BLaER1 treated with 17β-estradiol and CSF1 and Interleukin-3, amounts not matched to agents 10 nM and 100 nM (cell line): ENCODE measurements around the gene SOSTDC1.
"Not testable (repeated sequence)": the region's sequence is repeated elsewhere in the genome, so short reads cannot be mapped to it uniquely, and the experiment has no call there.

Experiments
- H3K27ac ChIP-seq, 11 experiments: shearing (Covaris generic); formaldehyde crosslinking; 2 replicates each; pipeline ENCODE4 v1.8.1; 2022
- H3K27me3 ChIP-seq, 11 experiments: shearing (Covaris generic); formaldehyde crosslinking; 2 replicates each; pipeline ENCODE4 v1.8.1; 2022
- H3K36me3 ChIP-seq, 11 experiments: shearing (Covaris generic); formaldehyde crosslinking; 2 replicates each; pipeline ENCODE4 v1.8.1; 2022
- H3K4me1 ChIP-seq, 10 experiments: shearing (Covaris generic); formaldehyde crosslinking; 2 replicates each; pipeline ENCODE4 v1.8.1; 2022
- H3K4me2 ChIP-seq, 11 experiments: shearing (Covaris generic); formaldehyde crosslinking; 2 replicates each; pipeline ENCODE4 v1.8.1; 2022
- H3K4me3 ChIP-seq, 10 experiments: shearing (Covaris generic); formaldehyde crosslinking; 2 replicates each; pipeline ENCODE4 v1.8.1; 2022
- H3K9ac ChIP-seq, 11 experiments: shearing (Covaris generic); formaldehyde crosslinking; 2 replicates each; pipeline ENCODE4 v1.8.1; 2022
- H3K9me3 ChIP-seq, 11 experiments: shearing (Covaris generic); formaldehyde crosslinking; replicated peaks in 1 of 11; 2 replicates each; pipeline ENCODE4 v1.8.1; 2022
- H4K20me1 ChIP-seq, 11 experiments: shearing (Covaris generic); formaldehyde crosslinking; 2 replicates each; pipeline ENCODE4 v1.8.1; 2022
- Cebpa-rat ChIP-seq, 11 experiments: shearing (Covaris generic); IDR thresholded peaks; 2 replicates each; pipeline ENCODE4 v1.8.1; 2022

SOSTDC1 gene, protein sequence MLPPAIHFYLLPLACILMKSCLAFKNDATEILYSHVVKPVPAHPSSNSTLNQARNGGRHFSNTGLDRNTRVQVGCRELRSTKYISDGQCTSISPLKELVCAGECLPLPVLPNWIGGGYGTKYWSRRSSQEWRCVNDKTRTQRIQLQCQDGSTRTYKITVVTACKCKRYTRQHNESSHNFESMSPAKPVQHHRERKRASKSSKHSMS

DNA sequence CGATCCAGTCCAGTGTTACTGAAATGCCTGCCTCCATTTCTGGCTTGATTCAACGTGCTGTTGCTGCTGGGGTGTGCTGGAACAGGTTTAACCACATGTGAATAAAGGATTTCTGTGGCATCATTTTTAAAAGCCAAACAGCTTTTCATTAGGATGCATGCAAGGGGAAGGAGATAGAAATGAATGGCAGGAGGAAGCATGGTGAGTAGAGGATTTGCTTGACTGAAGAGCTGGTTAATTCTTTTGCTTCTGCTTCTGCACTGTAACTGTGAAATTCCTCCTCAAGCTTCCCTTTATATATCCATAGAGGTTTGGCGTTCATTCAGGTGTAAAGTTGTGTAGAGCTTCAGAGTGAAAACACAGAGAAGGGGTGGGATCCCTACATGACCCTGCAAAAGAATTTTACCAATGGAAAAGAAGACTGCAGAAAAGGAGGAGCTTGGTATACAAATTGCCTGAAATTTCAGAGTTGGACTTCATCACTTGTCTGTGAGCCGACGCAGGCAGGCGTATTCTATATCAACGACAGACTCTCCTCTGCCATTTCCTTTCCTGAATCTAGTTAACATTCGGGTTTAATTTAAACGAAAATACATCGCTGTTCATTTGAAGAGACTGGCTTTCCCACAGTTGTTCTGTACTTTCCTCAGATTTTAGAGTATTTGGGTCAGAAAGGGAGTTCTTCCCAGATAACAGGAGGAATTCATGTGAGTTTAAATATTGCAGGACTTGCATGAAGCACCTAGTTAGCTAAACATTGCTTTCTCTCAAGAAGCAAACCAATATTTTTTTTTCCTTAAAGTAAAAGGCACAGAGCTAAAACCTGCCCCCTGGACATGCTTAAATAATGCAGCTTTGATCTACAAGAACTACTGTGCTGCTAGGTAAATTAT is at the start of gene SOSTDC1:
TSS of gene SOSTDC1 (minus strand) at position 270 of the 893 bp plus-strand sequence. CDS start at position 200, 70 bp downstream.
- no peak within 1 kb of the TSS for H3K27ac ChIP-seq
- H3K9ac ChIP-seq = no peak within 1 kb of the TSS
- no peak within 1 kb of the TSS for H3K4me2 ChIP-seq

DNA sequence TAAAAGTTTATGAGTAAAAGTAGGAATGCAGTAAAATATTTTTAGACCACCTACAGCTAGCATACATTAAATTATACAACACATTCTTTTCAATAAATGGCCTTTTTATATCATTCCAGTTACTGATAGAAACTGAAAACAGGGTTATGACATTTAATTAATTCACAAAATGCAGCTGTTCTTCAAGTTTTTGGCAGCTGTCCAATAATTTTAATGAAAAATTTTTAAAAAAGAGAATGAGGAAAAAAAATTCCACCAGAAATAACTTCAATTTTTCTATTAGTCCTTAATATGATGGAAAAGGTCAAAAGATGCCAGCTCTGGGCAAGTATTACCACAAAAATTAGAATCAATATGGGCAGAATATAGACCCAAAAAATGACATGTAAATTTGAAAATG is 49.2 kb upstream of the SOSTDC1 start:
- TF ChIP-seq Cebpa-rat (IDR thresholded peaks at IDR 0.05) = no peak
- H3K4me1 ChIP-seq = no peaks in the 10 kb centered on the region
- H3K27me3 ChIP-seq = no peaks in the 10 kb centered on the region
- no peak overlapping the region for H3K9ac ChIP-seq
- no peaks in the 10 kb centered on the region for H3K36me3 ChIP-seq
- H3K4me3 ChIP-seq = no peak overlapping the region
- H4K20me1 ChIP-seq = no peaks in the 10 kb centered on the region
- H3K9me3 ChIP-seq = no peaks in the 10 kb centered on the region
- no peak overlapping the region for H3K4me2 ChIP-seq
- H3K27ac ChIP-seq = no peak overlapping the region

More for the DNA sequence above, at the start of gene SOSTDC1:
- H3K9me3 ChIP-seq = no peaks in the 10 kb centered on the region
- H3K36me3 ChIP-seq = no peaks in the 10 kb centered on the region
- TF ChIP-seq Cebpa-rat (IDR thresholded peaks at IDR 0.05) = no peak
- H3K4me3 ChIP-seq = no peak within 1 kb of the TSS
- no peaks in the 10 kb centered on the region for H3K27me3 ChIP-seq
- peaks cover 0 to 5% (median 0%) of the 10 kb centered on the region in 10 experiments; a peak in 1 of 20 replicates for H3K4me1 ChIP-seq
- no peaks in the 10 kb centered on the region for H4K20me1 ChIP-seq

DNA sequence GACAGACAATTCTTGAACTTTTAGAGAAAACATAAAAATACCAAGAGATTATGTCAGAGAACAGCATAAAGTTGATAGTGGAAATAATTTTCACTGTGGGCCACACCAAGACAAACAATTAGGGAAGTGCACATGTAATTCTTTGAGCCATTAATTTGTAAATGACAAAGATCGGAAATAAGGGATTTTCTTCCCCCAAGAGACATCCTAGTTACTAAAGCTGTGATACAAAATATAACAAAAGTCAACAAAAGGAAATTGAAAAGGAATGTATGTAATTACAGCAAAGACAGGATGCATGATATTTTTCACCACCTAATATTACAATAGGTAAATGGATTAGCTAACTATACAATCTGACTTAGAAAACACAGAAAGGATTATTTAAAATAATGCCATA is 48.7 kb upstream of the SOSTDC1 start:
- no peaks in the 10 kb centered on the region for H4K20me1 ChIP-seq
- H3K9me3 ChIP-seq = no peaks in the 10 kb centered on the region
- no peak overlapping the region for H3K4me2 ChIP-seq
- H3K4me1 ChIP-seq = no peaks in the 10 kb centered on the region
- TF ChIP-seq Cebpa-rat (IDR thresholded peaks at IDR 0.05) = no peak
- no peaks in the 10 kb centered on the region for H3K36me3 ChIP-seq
- H3K27me3 ChIP-seq = no peaks in the 10 kb centered on the region
- H3K4me3 ChIP-seq = no peak overlapping the region
- H3K9ac ChIP-seq = no peak overlapping the region
- no peak overlapping the region for H3K27ac ChIP-seq

DNA sequence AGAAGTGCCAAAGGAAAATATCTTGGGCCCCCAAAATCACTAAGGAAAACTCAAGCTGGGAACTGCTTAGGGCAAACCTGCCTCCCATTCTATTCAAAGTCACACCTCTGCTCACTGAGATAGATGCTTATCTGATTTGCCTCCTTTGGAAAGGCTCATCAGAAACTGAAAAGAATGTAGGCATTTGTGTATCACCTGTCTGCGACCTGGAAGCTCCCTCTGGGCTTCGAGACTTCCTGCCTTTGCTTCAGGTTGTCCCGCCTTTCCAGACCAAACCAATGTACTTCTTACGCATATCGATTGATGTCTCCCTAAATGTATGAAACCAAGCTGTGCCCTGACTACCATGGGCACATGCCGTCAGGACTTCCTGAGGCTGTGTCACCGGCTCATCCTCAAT is 46.6 kb upstream of the SOSTDC1 start:
- Histone ChIP-seq H3K4me2 (no peak overlapping the region), H4K20me1 (no peaks in the 10 kb centered on the region), H3K27me3 (no peaks in the 10 kb centered on the region), H3K27ac (no peak overlapping the region), H3K4me3 (no peak overlapping the region), H3K9ac (no peak overlapping the region), H3K9me3 (no peaks in the 10 kb centered on the region), H3K4me1 (no peaks in the 10 kb centered on the region), H3K36me3 (no peaks in the 10 kb centered on the region)
- TF ChIP-seq Cebpa-rat (IDR thresholded peaks at IDR 0.05) = no peak

- Histone ChIP-seq H3K4me3 (no peak overlapping the region), H3K9ac (no peak overlapping the region), H3K36me3 (no peaks in the 10 kb centered on the region), H3K27me3 (no peaks in the 10 kb centered on the region), H4K20me1 (no peaks in the 10 kb centered on the region), H3K4me1 (no peaks in the 10 kb centered on the region), H3K9me3 (no peaks in the 10 kb centered on the region), H3K27ac (no peak overlapping the region), H3K4me2 (no peak overlapping the region)
- TF ChIP-seq Cebpa-rat (IDR thresholded peaks at IDR 0.05) = no peak
These were observed 45.8 kb upstream of the SOSTDC1 start for GRCh38 chr7:16511314-16511713.

DNA sequence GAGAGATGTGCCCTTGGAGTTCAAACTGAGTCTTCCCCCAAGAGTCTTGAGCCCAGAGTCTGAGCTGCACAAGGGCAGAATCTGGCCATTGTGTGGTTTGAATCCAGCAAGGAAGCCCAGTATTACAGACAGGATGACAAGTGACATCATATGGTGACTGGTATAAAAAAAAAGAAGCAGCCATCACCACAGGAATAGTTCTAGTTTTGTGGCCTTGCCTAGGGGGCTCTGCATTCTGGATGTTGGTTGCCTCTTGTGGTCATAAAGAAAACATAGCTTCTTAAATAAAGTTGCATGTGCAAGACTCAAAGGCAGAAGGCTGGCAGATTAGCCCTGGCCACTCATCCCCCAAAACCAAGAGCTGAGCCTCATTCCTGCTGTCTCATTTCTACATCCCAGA is 44.3 kb upstream of the SOSTDC1 start:
- no peaks in the 10 kb centered on the region for H3K36me3 ChIP-seq
- H4K20me1 ChIP-seq = no peaks in the 10 kb centered on the region
- H3K27me3 ChIP-seq = no peaks in the 10 kb centered on the region
- H3K9ac ChIP-seq = no peak overlapping the region
- H3K4me2 ChIP-seq = no peak overlapping the region
- H3K27ac ChIP-seq = no peak overlapping the region
- no peak overlapping the region for H3K4me3 ChIP-seq
- no peak for TF ChIP-seq Cebpa-rat (IDR thresholded peaks at IDR 0.05)
- H3K4me1 ChIP-seq = no peaks in the 10 kb centered on the region
- H3K9me3 ChIP-seq = no peaks in the 10 kb centered on the region

DNA sequence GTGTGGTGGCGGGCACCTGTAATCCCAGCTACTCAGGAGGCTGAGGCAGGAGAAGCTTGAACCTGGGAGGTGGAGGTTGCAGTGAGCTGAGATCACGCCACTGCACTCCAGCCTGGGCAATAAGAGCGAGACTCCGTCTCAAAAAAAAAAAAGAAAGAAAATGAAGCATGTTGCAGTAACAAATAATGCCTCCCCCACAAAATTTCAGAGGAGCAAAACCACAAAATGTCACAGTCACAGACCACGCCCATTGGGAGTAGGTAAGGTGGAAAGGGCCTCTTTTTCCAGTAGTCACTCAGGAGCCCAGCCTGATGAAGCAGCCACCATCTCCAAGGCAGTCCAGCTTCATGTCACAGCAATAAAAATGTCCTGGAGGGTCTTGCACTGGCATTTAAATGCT is 40.9 kb upstream of the SOSTDC1 start:
- not testable (repeated sequence) for H3K4me1 ChIP-seq, H3K4me3 ChIP-seq, H3K27me3 ChIP-seq, H3K9ac ChIP-seq, H3K27ac ChIP-seq, H3K4me2 ChIP-seq, H3K9me3 ChIP-seq, H4K20me1 ChIP-seq, H3K36me3 ChIP-seq

DNA sequence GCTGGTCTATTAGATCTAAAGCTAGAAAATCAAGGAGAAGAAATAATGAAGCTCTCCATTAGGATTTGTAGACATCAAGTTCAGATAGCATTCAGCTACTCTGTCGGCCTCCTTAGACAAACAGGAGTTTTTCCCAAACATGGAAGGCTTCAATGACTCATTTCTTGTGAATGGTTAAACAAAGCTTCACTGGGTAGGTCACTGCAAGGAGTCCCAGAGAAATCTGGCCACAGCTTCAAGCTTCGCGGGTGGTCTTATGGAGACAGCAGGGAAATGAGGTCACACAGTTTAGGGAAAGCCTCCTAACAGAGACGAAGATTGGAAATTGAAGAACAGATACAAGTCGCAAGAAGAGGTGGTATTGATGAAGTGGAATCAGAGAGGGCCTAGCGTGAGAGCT is 38.5 kb upstream of the SOSTDC1 start:
- no peak overlapping the region for H3K4me2 ChIP-seq
- H3K4me1 ChIP-seq = no peaks in the 10 kb centered on the region
- H3K9me3 ChIP-seq = no peaks in the 10 kb centered on the region
- no peak for TF ChIP-seq Cebpa-rat (IDR thresholded peaks at IDR 0.05)
- no peaks in the 10 kb centered on the region for H4K20me1 ChIP-seq
- no peaks in the 10 kb centered on the region for H3K27me3 ChIP-seq
- no peak overlapping the region for H3K9ac ChIP-seq
- H3K4me3 ChIP-seq = no peak overlapping the region
- no peaks in the 10 kb centered on the region for H3K36me3 ChIP-seq
- no peak overlapping the region for H3K27ac ChIP-seq

- no peak for TF ChIP-seq Cebpa-rat (IDR thresholded peaks at IDR 0.05)
- Histone ChIP-seq H3K36me3 (no peaks in the 10 kb centered on the region), H3K9me3 (no peaks in the 10 kb centered on the region), H3K9ac (no peak overlapping the region), H3K27ac (no peak overlapping the region), H3K4me2 (no peak overlapping the region), H4K20me1 (no peaks in the 10 kb centered on the region), H3K27me3 (no peaks in the 10 kb centered on the region), H3K4me3 (no peak overlapping the region), H3K4me1 (no peaks in the 10 kb centered on the region)
These were observed 36.8 kb upstream of the SOSTDC1 start for GRCh38 chr7:16502303-16502702.

GRCh38 chr7:16498122-16498521 is 32.6 kb upstream of the SOSTDC1 start:
- no peaks in the 10 kb centered on the region for H3K9me3 ChIP-seq
- H3K4me2 ChIP-seq = no peak overlapping the region
- H3K27ac ChIP-seq = no peak overlapping the region
- H3K4me1 ChIP-seq = no peaks in the 10 kb centered on the region
- no peak overlapping the region for H3K4me3 ChIP-seq
- no peak for TF ChIP-seq Cebpa-rat (IDR thresholded peaks at IDR 0.05)
- no peak overlapping the region for H3K9ac ChIP-seq
- no peaks in the 10 kb centered on the region for H3K27me3 ChIP-seq
- H3K36me3 ChIP-seq = no peaks in the 10 kb centered on the region
- H4K20me1 ChIP-seq = no peaks in the 10 kb centered on the region
